Lower lobe of right lung (tissue), 2 donors: Measurements from ENCODE around the gene SELENOF. TPM values are rescaled to one million over a fixed set of nuclear protein-coding genes. Genes with fewer than 3 reads are reported as not detected.

Source experiments
- ATAC-seq, 2 donors: fragments of 200-7000 bp; cut with Tn5 transposase; one replicate each; pipeline ENCODE4 v1.9.1; 2020 to 2022; ENCODE audit warnings: mild to moderate bottlenecking in 2 of 2, moderate library complexity in 2 of 2
- DNase-seq: peaks from one replicate; pipeline ENCODE4 v3.0.0-alpha.2; 2020
- H3K27ac ChIP-seq: fragments of 200-600 bp; one replicate; pipeline ENCODE4 v1.8.0; 2022
- H3K27me3 ChIP-seq: fragments of 200-600 bp; one replicate; pipeline ENCODE4 v1.8.0; 2022; ENCODE audit warnings: low read depth
- H3K36me3 ChIP-seq: fragments of 200-600 bp; one replicate; pipeline ENCODE4 v1.8.0; 2022; ENCODE audit warnings: mild to moderate bottlenecking
- H3K4me1 ChIP-seq: fragments of 200-600 bp; one replicate; pipeline ENCODE4 v1.8.0; 2022
- H3K4me3 ChIP-seq: fragments of 200-600 bp; one replicate; pipeline ENCODE4 v1.8.0; 2022; ENCODE audit warnings: mild to moderate bottlenecking
- H3K9me3 ChIP-seq: fragments of 200-600 bp; one replicate; pipeline ENCODE4 v1.8.0; 2022
- intact Hi-C: fragments of 100-400 bp; cut with DNase I; formaldehyde crosslinking; loops from one replicate; pipeline ENCODE4 v1.11.0; 2022
- total RNA-seq: library from RNA; stranded (reverse); fragmentation: NEBNext Ultra II Directional; extraction: Animal tissue kit (Norgen Biotek cat#: 25700); gene quantifications from one replicate; pipeline ENCODE4 v1.2.1, GENCODE V29; 2021
- TF ChIP-seq, protein P1 (sequence below): fragments of 200-600 bp; IDR thresholded peaks from one replicate; pipeline ENCODE4 v1.8.0; 2022; ENCODE audit warnings: antibody characterized with exemption, mild to moderate bottlenecking
- donor health status: DM: no; HTN: yes; CAD: no; lungs with severe emphysema.

Gene SELENOF
- total RNA-seq, 1 donor from 2014 or later, result 197 TPM

DNA sequence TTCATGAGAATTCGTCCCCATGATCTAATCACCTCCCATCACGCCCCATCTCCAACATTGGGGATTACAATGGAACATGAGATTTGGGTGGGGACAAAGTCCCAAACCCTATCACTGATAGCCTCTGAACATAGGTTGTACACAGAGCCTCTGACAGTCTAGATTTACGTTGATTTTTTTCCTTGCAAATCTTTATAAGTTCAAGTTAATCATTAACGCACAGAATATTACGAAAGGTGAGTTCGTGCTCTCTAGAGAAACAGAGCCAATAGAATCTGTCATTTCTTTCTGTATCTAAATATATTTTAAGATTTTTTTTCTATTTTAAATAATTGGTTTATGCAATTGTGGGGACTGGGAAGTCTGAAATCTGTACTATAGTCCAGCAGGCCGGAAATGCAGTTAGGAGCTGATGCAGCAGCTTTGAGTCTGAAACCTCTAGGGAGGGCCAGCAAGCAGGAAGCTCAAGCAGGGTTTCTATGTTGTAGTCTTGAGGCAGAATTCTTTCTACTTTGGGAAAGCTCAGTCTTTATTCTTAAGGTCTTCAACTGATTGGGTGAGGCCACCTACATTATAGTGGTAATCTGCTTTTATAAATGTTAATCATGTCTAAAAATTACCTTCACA is 61.0 kb downstream of the SELENOF start:
- H3K4me1 ChIP-seq, result no peaks in the 10 kb centered on the region
- TF ChIP-seq, protein P1, sequence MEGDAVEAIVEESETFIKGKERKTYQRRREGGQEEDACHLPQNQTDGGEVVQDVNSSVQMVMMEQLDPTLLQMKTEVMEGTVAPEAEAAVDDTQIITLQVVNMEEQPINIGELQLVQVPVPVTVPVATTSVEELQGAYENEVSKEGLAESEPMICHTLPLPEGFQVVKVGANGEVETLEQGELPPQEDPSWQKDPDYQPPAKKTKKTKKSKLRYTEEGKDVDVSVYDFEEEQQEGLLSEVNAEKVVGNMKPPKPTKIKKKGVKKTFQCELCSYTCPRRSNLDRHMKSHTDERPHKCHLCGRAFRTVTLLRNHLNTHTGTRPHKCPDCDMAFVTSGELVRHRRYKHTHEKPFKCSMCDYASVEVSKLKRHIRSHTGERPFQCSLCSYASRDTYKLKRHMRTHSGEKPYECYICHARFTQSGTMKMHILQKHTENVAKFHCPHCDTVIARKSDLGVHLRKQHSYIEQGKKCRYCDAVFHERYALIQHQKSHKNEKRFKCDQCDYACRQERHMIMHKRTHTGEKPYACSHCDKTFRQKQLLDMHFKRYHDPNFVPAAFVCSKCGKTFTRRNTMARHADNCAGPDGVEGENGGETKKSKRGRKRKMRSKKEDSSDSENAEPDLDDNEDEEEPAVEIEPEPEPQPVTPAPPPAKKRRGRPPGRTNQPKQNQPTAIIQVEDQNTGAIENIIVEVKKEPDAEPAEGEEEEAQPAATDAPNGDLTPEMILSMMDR, result no peak
- H3K27ac ChIP-seq, result no peak overlapping the region
- no peaks in the 10 kb centered on the region for H3K27me3 ChIP-seq
- intact Hi-C loops, result no loop called here
- H3K9me3 ChIP-seq, result no peaks in the 10 kb centered on the region
- H3K4me3 ChIP-seq, result no peak overlapping the region
- no peaks in the 10 kb centered on the region for H3K36me3 ChIP-seq
- no peak for ATAC-seq
- DNase-seq, result no peak

DNA sequence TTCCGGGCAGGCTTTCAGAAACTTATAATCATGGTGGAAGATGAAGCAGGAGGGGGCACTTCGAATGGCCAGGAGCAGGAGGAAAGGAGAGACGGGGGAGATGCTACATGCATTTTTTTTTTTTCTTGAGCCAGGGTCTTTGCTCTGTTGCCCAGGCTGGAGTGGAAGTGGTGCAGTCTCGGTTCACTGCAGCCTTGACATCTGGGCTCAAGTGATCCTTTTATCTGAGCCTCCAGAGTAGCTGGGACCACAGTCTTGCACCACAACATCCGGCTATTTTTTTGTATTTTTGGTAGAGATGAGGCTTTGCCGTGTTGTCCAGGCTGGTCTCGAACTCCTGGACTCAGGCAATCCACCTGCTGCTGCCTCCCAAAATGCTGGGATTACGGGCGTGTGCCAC is 61.6 kb downstream of the SELENOF start:
- no peak overlapping the region for H3K27ac ChIP-seq
- H3K27me3 ChIP-seq, result no peaks in the 10 kb centered on the region
- H3K36me3 ChIP-seq, result no peaks in the 10 kb centered on the region
- H3K4me1 ChIP-seq, result no peaks in the 10 kb centered on the region
- no peaks in the 10 kb centered on the region for H3K9me3 ChIP-seq
- TF ChIP-seq, protein P1, result no peak
- DNase-seq (no peak), ATAC-seq (no peak)
- intact Hi-C loops, result no loop called here
- no peak overlapping the region for H3K4me3 ChIP-seq

DNA sequence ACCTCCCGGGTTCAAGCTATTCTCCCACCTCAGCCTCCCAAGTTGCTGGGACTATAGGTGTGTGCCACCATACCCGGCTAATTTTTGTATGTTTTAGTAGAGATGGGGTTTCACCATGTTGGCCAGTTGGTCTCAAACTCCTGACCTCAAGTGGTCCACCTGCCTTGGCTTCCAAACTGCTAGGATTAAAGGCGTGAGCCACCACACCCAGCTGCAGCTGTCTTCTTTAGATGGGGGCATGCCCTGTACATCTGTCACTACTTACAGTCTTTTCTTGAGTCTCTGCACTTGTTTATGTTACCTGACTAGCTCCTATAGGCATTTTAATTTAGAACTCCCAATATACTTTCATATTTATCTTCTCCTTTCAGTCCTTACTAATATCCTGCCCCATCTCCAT is 64.2 kb downstream of the SELENOF start:
- Histone ChIP-seq H3K27me3 (no peaks in the 10 kb centered on the region), H3K4me1 (no peaks in the 10 kb centered on the region), H3K27ac (no peak overlapping the region), H3K36me3 (no peaks in the 10 kb centered on the region), H3K9me3 (no peaks in the 10 kb centered on the region), H3K4me3 (no peak overlapping the region)
- no peak for DNase-seq
- ATAC-seq, result no peak
- TF ChIP-seq, protein P1, result no peak
- intact Hi-C loops, result no loop called here

- Histone ChIP-seq H3K27ac (no peak overlapping the region), H3K36me3 (no peaks in the 10 kb centered on the region), H3K27me3 (no peaks in the 10 kb centered on the region), H3K4me3 (no peak overlapping the region), H3K4me1 (no peaks in the 10 kb centered on the region), H3K9me3 (no peaks in the 10 kb centered on the region)
- DNase-seq (no peak), ATAC-seq (no peak)
- TF ChIP-seq, protein P1, result no peak
- intact Hi-C loops, result no loop called here
These were observed 65.3 kb downstream of the SELENOF start for GRCh38 chr1:86848654-86849053.

- TF ChIP-seq, protein P1, result no peak
- intact Hi-C loops, result no loop called here
- peak in 1 of 2 donors; percentile 40 for ATAC-seq
These were observed 67.7 kb downstream of the SELENOF start for GRCh38 chr1:86846164-86846647.

More at GRCh38 chr1:86846164-86846647, 67.7 kb downstream of the SELENOF start:
- H3K36me3 ChIP-seq, result no peaks in the 10 kb centered on the region
- H3K4me1 ChIP-seq, result no peaks in the 10 kb centered on the region
- no peak for DNase-seq
- no peaks in the 10 kb centered on the region for H3K27me3 ChIP-seq
- H3K27ac ChIP-seq, result no peak overlapping the region
- H3K4me3 ChIP-seq, result no peak overlapping the region
- no peaks in the 10 kb centered on the region for H3K9me3 ChIP-seq
